ENCODE data around the gene TSPO.

Gene TSPO

GRCh38 chr22:43197271-43197941 lies 46.0 kb downstream of the TSPO start:
- TF ChIP-seq EZH2 (IDR thresholded peaks at IDR 0.05): no peak
- no peak for TF ChIP-seq FOXP2 (optimal IDR thresholded peaks at IDR 0.05; ENCODE audit: control extremely low read depth, extremely low read length, insufficient read depth)
- TF ChIP-seq POLR2AphosphoS5 (IDR thresholded peaks at IDR 0.05; ENCODE audit: borderline replicate concordance, low read depth, low read length): no peak
- no peak overlapping the region for H3K27ac ChIP-seq
- H3K9me3 ChIP-seq (ENCODE audit: low read depth, low read length): no peaks in the 10 kb centered on the region
- H3K4me3 ChIP-seq: no peak overlapping the region
- H3K9ac ChIP-seq (ENCODE audit: insufficient read length): no peak overlapping the region
- no peaks in the 10 kb centered on the region for H3K36me3 ChIP-seq (ENCODE audit: insufficient read depth, low read length)
- DNase-seq (ENCODE audit: low read depth, low spot score): no peak

- Histone ChIP-seq H3K36me3 (ENCODE audit: insufficient read depth, low read length) (no peaks in the 10 kb centered on the region), H3K27ac (no peak overlapping the region), H3K9me3 (ENCODE audit: low read depth, low read length) (no peaks in the 10 kb centered on the region), H3K4me3 (no peak overlapping the region), H3K9ac (ENCODE audit: insufficient read length) (no peak overlapping the region)
- no peak for DNase-seq (ENCODE audit: low read depth, low spot score)
- TF ChIP-seq EZH2 (IDR thresholded peaks at IDR 0.05): no peak
- no peak for TF ChIP-seq POLR2AphosphoS5 (IDR thresholded peaks at IDR 0.05; ENCODE audit: borderline replicate concordance, low read depth, low read length)
- TF ChIP-seq FOXP2 (optimal IDR thresholded peaks at IDR 0.05; ENCODE audit: control extremely low read depth, extremely low read length, insufficient read depth): no peak
Observed at GRCh38 chr22:43198126-43198525, 46.8 kb downstream of the TSPO start.

DNA sequence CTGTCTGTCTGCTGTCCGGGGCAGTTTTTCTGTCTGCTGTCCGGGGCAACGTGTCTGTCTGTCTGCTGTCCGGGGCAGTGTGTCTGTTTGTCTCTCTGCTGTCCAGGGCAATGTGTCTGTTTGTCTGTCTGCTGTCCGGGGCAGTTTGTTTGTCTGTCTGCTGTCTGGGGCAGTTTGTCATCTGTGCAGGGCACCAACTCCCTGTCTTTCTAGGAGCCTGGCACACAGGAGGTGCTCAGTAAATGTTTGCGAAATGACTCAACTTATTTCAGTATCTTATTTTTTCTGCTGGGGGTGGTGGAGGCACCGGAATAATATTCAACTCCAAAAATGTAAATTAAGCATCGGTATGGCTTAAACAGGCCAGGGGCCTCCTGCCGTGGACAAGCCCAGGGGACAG lies 47.6 kb downstream of the TSPO start:
- no peak overlapping the region for H3K27ac ChIP-seq
- H3K36me3 ChIP-seq (ENCODE audit: insufficient read depth, low read length): no peaks in the 10 kb centered on the region
- H3K4me3 ChIP-seq: no peak overlapping the region
- DNase-seq (ENCODE audit: low read depth, low spot score): no peak
- TF ChIP-seq EZH2 (IDR thresholded peaks at IDR 0.05) (no peak), FOXP2 (optimal IDR thresholded peaks at IDR 0.05; ENCODE audit: control extremely low read depth, extremely low read length, insufficient read depth) (no peak), POLR2AphosphoS5 (IDR thresholded peaks at IDR 0.05; ENCODE audit: borderline replicate concordance, low read depth, low read length) (no peak)
- H3K9ac ChIP-seq (ENCODE audit: insufficient read length): no peak overlapping the region
- no peaks in the 10 kb centered on the region for H3K9me3 ChIP-seq (ENCODE audit: low read depth, low read length)

- H3K27ac ChIP-seq: no peak overlapping the region
- no peak for DNase-seq (ENCODE audit: low read depth, low spot score)
- no peak for TF ChIP-seq POLR2AphosphoS5 (IDR thresholded peaks at IDR 0.05; ENCODE audit: borderline replicate concordance, low read depth, low read length)
- no peaks in the 10 kb centered on the region for H3K36me3 ChIP-seq (ENCODE audit: insufficient read depth, low read length)
- H3K9ac ChIP-seq (ENCODE audit: insufficient read length): no peak overlapping the region
- no peak overlapping the region for H3K4me3 ChIP-seq
- H3K9me3 ChIP-seq (ENCODE audit: low read depth, low read length): no peaks in the 10 kb centered on the region
Observed at GRCh38 chr22:43199541-43199940, 48.2 kb downstream of the TSPO start.

GRCh38 chr22:43200031-43200430 lies 48.7 kb downstream of the TSPO start:
- H3K9me3 ChIP-seq (ENCODE audit: low read depth, low read length): no peaks in the 10 kb centered on the region
- no peak for DNase-seq (ENCODE audit: low read depth, low spot score)
- no peak overlapping the region for H3K4me3 ChIP-seq

GRCh38 chr22:43200555-43200954 lies 49.2 kb downstream of the TSPO start:
- Histone ChIP-seq H3K36me3 (ENCODE audit: insufficient read depth, low read length) (no peaks in the 10 kb centered on the region), H3K9me3 (ENCODE audit: low read depth, low read length) (no peaks in the 10 kb centered on the region), H3K4me3 (no peak overlapping the region), H3K27ac (no peak overlapping the region), H3K9ac (ENCODE audit: insufficient read length) (no peak overlapping the region)
- DNase-seq (ENCODE audit: low read depth, low spot score): no peak
- TF ChIP-seq POLR2AphosphoS5 (IDR thresholded peaks at IDR 0.05; ENCODE audit: borderline replicate concordance, low read depth, low read length) (no peak), FOXP2 (optimal IDR thresholded peaks at IDR 0.05; ENCODE audit: control extremely low read depth, extremely low read length, insufficient read depth) (no peak), EZH2 (IDR thresholded peaks at IDR 0.05) (no peak)

More at GRCh38 chr22:43200031-43200430, 48.7 kb downstream of the TSPO start:
- H3K9ac ChIP-seq (ENCODE audit: insufficient read length): no peak overlapping the region
- H3K27ac ChIP-seq: no peak overlapping the region
- no peak for TF ChIP-seq FOXP2 (optimal IDR thresholded peaks at IDR 0.05; ENCODE audit: control extremely low read depth, extremely low read length, insufficient read depth)
- TF ChIP-seq EZH2 (IDR thresholded peaks at IDR 0.05): no peak
- TF ChIP-seq POLR2AphosphoS5 (IDR thresholded peaks at IDR 0.05; ENCODE audit: borderline replicate concordance, low read depth, low read length): no peak
- no peaks in the 10 kb centered on the region for H3K36me3 ChIP-seq (ENCODE audit: insufficient read depth, low read length)

DNA sequence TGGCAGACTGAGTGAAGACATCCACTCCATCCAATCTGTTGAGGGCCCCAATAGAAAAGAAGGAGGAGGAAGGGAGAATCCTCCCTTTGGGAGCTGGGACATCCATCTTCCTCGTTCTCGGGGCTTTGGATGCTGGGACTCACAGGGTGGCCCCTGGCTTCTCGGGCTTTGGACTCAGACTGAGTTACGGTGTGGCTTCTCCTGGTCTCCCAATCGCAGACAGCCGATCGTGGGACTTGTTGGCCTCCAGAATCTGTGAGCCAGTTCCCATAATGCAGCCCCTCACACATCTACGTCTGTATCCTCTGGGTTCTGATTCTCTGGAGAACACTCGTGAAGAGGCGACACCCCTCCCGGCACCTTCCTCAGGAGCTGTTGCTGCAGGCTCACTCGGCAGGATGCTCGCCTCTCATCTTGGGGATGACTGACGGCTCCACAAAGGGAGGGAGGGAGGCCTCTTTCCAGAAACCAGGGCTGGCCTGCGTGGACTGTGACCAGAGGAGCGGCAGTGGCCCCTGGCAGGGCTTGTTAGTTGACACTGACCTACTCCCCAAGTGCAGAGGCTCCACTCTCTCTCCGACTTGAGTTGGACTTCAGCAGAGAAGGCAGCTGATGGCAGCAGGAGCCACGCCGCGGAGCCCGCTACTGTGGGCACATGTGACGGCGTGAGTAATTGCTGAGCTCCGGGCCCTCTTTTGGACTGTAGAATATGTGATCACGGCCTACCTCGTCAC lies 50.3 kb downstream of the TSPO start:
- no peaks in the 10 kb centered on the region for H3K9me3 ChIP-seq (ENCODE audit: low read depth, low read length)
- H3K36me3 ChIP-seq (ENCODE audit: insufficient read depth, low read length): no peaks in the 10 kb centered on the region
- DNase-seq (ENCODE audit: low read depth, low spot score): no peak
- no peak overlapping the region for H3K4me3 ChIP-seq
- H3K9ac ChIP-seq (ENCODE audit: insufficient read length): no peak overlapping the region
- TF ChIP-seq FOXP2 (optimal IDR thresholded peaks at IDR 0.05; ENCODE audit: control extremely low read depth, extremely low read length, insufficient read depth) (no peak), POLR2AphosphoS5 (IDR thresholded peaks at IDR 0.05; ENCODE audit: borderline replicate concordance, low read depth, low read length) (no peak), EZH2 (IDR thresholded peaks at IDR 0.05) (no peak)
- no peak overlapping the region for H3K27ac ChIP-seq

DNA sequence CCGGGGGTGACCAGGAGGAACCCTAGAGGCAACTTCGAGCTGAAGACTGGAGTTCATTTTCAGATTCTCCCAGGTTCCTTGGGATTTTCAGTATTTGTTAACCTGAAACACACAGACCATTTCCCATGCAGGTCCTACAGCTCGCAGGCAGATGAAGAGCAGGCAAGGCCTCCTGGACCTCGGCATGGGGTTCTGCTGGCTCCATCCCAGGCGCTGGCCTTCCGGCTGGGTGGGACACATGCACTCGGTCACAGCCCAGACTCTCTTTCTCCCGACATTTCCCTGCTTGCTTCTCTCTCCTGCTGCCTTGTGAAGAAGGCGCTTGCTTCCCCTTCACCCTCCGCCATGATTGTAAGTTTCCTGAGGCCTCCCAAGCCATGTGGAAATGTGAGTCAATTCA lies 51.0 kb downstream of the TSPO start:
- Histone ChIP-seq H3K9me3 (ENCODE audit: low read depth, low read length) (no peaks in the 10 kb centered on the region), H3K4me3 (no peak overlapping the region), H3K9ac (ENCODE audit: insufficient read length) (no peak overlapping the region), H3K36me3 (ENCODE audit: insufficient read depth, low read length) (no peaks in the 10 kb centered on the region), H3K27ac (no peak overlapping the region)
- no peak for DNase-seq (ENCODE audit: low read depth, low spot score)
- TF ChIP-seq EZH2 (IDR thresholded peaks at IDR 0.05) (no peak), FOXP2 (optimal IDR thresholded peaks at IDR 0.05; ENCODE audit: control extremely low read depth, extremely low read length, insufficient read depth) (no peak), POLR2AphosphoS5 (IDR thresholded peaks at IDR 0.05; ENCODE audit: borderline replicate concordance, low read depth, low read length) (no peak)

Data from SK-N-MC (cell line).